Activated CD4-positive, alpha-beta T cell treated with anti-CD3 and anti-CD28 coated beads, Interleukin-2, amount 10 ng/mL, durations not matched to agents 7 days and 5 days (primary cell): Measurements from ENCODE around the gene RBM6. TPM values are rescaled to one million over a fixed set of nuclear protein-coding genes. Genes with fewer than 3 reads are reported as not detected.
"Not testable (repeated sequence)": the region's sequence is repeated elsewhere in the genome, so short reads cannot be mapped to it uniquely, and the experiment has no call there.

Source experiments
- CTCF ChIA-PET: fragments of 350-600 bp; sonication (Branson Sonifier 250); formaldehyde crosslinking; loops from one replicate; lab custom pipeline; 2021; ENCODE audit warnings: antibody characterized with exemption; lab: Charles Lee
- POLR2A ChIA-PET: fragments of 350-600 bp; sonication (Branson Sonifier 250); formaldehyde crosslinking; loops from one replicate; lab custom pipeline; 2021; ENCODE audit warnings: antibody characterized with exemption; lab: Charles Lee
- DNase-seq: peaks from one replicate; pipeline ENCODE4 v3.0.0-alpha.2; 2020
- H3K27ac Mint-ChIP-seq: one replicate; pipeline ENCODE4 v1.8.0; 2021; ENCODE audit warnings: mild to moderate bottlenecking, moderate library complexity, mixed read lengths
- H3K27me3 Mint-ChIP-seq: one replicate; pipeline ENCODE4 v1.8.0; 2021; ENCODE audit warnings: mixed read lengths
- H3K36me3 Mint-ChIP-seq: one replicate; pipeline ENCODE4 v1.8.0; 2021; ENCODE audit warnings: low read depth, mixed read lengths
- H3K4me1 Mint-ChIP-seq: one replicate; pipeline ENCODE4 v1.8.0; 2021; ENCODE audit warnings: mixed read lengths
- H3K4me3 Mint-ChIP-seq: one replicate; pipeline ENCODE4 v1.8.0; 2021; ENCODE audit warnings: mild to moderate bottlenecking, moderate library complexity, mixed read lengths
- H3K9me3 Mint-ChIP-seq: one replicate; pipeline ENCODE4 v1.8.0; 2021; ENCODE audit warnings: mixed read lengths
- total RNA-seq, 2 experiments: library from RNA; stranded (reverse); gene quantifications; one replicate each; pipeline ENCODE4 v1.2.3, GENCODE V29; 2021

The RBM6 gene
- total RNA-seq, 2 experiments from 2014 or later, result 87.7 to 105 TPM

DNA sequence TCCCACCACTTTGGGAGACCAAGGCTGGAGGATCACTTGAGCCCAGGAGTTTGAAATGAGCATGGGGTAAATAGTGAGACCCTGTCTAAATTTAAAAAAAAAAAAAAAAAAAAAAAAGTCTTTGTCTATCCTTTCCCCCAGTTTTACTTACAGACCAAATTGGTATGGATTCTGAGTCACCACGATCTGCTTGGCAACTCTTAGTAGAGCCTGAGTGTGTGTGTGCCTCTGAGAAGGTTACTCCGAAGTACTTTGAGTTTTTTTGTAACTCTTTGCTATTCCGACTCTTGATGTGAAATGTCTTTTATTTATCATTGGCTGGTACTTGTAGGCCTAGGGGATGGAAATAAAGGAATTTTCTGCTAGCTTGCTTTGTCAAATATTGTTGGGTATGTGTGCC, 63.3 kb downstream of the RBM6 start:
- H3K4me1 Mint-ChIP-seq, result peaks cover under 1% of the 10 kb centered on the region
- no peak overlapping the region for H3K27ac Mint-ChIP-seq
- DNase-seq, result no peak
- no peaks in the 10 kb centered on the region for H3K27me3 Mint-ChIP-seq
- no peak overlapping the region for H3K4me3 Mint-ChIP-seq
- ChIA-PET POLR2A (no interaction called here), CTCF (no interaction called here)
- H3K36me3 Mint-ChIP-seq, result peaks cover 34% of the 10 kb centered on the region
- no peaks in the 10 kb centered on the region for H3K9me3 Mint-ChIP-seq

DNA sequence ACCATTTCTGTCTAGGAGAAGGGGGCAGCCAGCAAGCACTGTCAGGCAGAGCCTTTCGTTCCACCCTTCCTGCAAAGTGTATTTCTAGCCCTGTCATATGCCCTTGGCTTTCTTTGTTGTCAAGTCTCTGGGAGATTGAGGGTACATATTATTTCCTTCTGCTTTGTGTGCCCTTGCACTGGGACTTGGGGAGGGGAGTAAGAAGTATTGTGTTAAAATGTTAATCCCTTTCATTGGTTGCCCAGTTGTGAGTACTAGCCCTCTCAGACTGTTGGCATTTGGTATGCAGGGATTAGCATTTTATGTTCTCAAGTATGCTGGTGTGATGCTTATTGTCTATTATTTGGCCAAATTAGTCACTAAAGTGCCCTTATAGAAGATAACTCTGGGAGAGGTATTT, 63.9 kb downstream of the RBM6 start:
- no peak overlapping the region for H3K4me3 Mint-ChIP-seq
- H3K4me1 Mint-ChIP-seq, result no peaks in the 10 kb centered on the region
- DNase-seq, result no peak
- H3K36me3 Mint-ChIP-seq, result peaks cover 34% of the 10 kb centered on the region
- H3K9me3 Mint-ChIP-seq, result no peaks in the 10 kb centered on the region
- POLR2A ChIA-PET, result no interaction called here
- no peak overlapping the region for H3K27ac Mint-ChIP-seq
- CTCF ChIA-PET, result interaction anchor here (0.7 kb wide), 1 partner anchor 34 kb away, joined by 3 read pairs; no protein-coding TSS in a partner anchor
- no peaks in the 10 kb centered on the region for H3K27me3 Mint-ChIP-seq

DNA sequence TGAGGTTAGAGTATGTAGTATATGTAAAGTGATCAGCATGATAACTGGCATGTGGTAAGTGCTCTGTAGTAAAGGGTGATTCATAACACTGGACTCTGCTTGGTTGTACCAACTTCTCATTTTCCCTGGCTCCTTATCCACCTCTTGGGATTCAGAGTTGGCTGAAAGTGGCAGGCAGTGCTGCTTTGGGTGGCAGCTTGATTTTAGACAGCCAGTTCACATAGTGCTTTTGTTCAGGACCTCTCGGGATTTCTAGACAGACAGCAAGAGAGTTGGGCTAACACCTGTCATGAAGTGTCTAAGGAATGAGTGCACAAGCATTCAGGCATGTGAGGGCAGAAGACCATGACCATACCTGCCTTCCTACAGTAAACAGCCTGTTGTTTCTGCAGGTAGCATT, 69.0 kb downstream of the RBM6 start:
- H3K27ac Mint-ChIP-seq, result no peak overlapping the region
- ChIA-PET CTCF (no interaction called here), POLR2A (no interaction called here)
- H3K36me3 Mint-ChIP-seq, result peaks cover 17% of the 10 kb centered on the region
- no peak overlapping the region for H3K4me3 Mint-ChIP-seq
- DNase-seq, result no peak
- H3K27me3 Mint-ChIP-seq, result no peaks in the 10 kb centered on the region
- H3K9me3 Mint-ChIP-seq, result no peaks in the 10 kb centered on the region
- H3K4me1 Mint-ChIP-seq, result no peaks in the 10 kb centered on the region

DNA sequence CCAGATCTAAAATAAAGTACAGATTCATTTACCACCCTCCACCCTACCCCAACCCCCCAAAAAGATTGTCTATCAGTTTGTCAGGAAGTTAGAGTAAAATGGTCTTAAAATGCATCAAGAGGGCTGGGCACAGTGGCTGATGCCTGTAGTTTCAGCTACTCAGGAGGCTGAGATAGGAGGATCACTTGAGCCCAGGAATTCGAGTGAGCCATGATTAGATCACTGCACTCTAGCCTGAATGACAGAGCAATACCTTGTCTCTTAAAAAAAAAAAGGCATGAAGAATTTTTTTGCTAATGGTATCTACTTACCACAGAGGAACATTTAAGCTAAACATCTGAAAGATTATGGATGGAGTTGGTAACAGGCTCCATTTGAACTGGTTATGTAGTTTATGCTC, 71.0 kb downstream of the RBM6 start:
- H3K27ac Mint-ChIP-seq, result no peak overlapping the region
- CTCF ChIA-PET, result interaction anchor here (0.6 kb wide), 1 partner anchor 118 kb away, joined by 3 read pairs; no protein-coding TSS in a partner anchor
- no peaks in the 10 kb centered on the region for H3K9me3 Mint-ChIP-seq
- H3K4me1 Mint-ChIP-seq, result peaks cover 1% of the 10 kb centered on the region
- POLR2A ChIA-PET, result no interaction called here
- no peak for DNase-seq
- no peaks in the 10 kb centered on the region for H3K27me3 Mint-ChIP-seq
- H3K36me3 Mint-ChIP-seq, result peaks cover 16% of the 10 kb centered on the region
- no peak overlapping the region for H3K4me3 Mint-ChIP-seq

DNA sequence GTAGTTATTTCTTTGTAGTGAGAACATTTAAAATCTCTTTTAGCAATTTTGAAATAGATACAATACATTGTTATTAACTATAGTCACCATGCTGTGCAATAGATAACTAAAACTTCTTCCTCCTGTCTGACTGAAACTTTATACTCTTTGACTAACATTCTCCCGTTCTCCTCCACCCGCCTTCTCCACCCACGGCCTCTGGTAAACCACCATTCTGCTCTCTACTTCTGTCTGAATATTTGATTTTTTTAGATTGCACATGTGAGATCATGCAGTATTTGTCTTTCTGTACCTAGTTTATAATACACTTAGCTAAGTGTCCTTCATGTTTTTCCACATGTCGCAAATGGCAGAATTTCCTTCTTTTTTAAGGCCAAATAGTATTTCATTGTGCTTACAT, 76.0 kb downstream of the RBM6 start:
- Mint-ChIP-seq H3K27me3 (no peaks in the 10 kb centered on the region), H3K36me3 (peaks cover 29% of the 10 kb centered on the region), H3K4me1 (peaks cover 1% of the 10 kb centered on the region), H3K4me3 (no peak overlapping the region), H3K9me3 (no peaks in the 10 kb centered on the region), H3K27ac (no peak overlapping the region)
- POLR2A ChIA-PET, result no interaction called here
- CTCF ChIA-PET, result no interaction called here
- DNase-seq, result no peak

DNA sequence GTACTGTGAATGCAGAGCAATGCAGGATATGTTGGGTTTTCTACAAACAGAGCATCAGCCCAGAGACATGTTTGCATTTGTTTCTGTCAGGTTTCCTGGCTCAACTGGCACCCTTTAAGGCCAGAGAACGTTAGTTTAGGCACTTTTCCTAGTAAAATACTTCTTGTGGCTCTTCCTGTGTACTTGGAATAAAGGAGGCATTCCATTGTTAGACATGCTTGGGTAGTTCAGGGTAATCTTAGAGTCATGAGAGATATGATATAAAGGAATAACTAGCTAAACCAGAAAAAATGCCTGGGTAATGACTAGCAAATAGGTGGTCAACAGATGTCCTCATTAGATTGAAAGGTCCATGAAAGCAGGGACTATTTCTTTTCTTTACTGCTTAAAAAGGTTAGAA, 88.4 kb downstream of the RBM6 start:
- DNase-seq, result no peak
- Mint-ChIP-seq H3K4me3 (no peak overlapping the region), H3K4me1 (no peaks in the 10 kb centered on the region), H3K27ac (no peak overlapping the region), H3K36me3 (peaks cover 19% of the 10 kb centered on the region), H3K9me3 (no peaks in the 10 kb centered on the region), H3K27me3 (no peaks in the 10 kb centered on the region)
- CTCF ChIA-PET, result interaction anchor here (0.7 kb wide), 1 partner anchor 9 kb away, joined by 4 read pairs; no protein-coding TSS in a partner anchor
- POLR2A ChIA-PET, result no interaction called here

DNA sequence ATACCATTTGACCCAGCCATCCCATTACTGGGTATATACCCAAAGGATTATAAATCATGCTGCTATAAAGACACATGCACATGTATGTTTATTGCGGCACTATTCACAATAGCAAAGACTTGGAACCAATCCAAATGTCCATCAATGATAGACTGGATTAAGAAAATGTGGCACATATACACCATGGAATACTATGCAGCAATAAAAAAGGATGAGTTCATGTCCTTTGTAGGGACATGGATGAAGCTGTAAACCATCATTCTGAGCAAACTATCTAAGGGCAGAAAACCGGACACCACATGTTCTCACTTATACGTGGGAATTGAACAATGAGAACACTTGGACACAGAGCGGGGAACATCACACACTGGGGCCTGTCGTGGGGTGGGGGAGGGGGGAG, 91.3 kb downstream of the RBM6 start:
- H3K9me3 Mint-ChIP-seq, result not testable (repeated sequence)

DNA sequence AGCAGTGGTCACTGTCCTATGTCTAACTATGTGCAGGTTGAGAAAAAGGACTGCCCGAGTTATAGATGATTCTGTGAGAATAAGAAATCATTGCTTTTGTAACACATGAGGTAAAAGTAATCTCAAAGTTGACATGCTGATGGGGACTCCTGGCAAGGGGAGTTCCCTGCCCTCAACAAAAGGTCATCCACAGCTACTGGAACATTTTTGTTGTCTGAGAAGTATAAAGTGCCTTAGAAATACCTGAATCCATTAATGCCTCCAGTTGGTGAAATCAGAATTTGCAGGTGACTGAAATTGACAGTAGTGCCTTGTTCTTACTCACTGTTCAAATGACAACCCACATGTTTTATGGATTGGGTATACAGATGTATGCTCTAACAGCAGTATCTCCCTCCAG, 105.0 kb downstream of the RBM6 start:
- Mint-ChIP-seq H3K9me3 (no peaks in the 10 kb centered on the region), H3K4me3 (no peak overlapping the region), H3K27me3 (no peaks in the 10 kb centered on the region), H3K4me1 (peaks cover 14% of the 10 kb centered on the region), H3K36me3 (peaks cover 16% of the 10 kb centered on the region), H3K27ac (no peak overlapping the region)
- ChIA-PET CTCF (interaction anchor here (0.6 kb wide), 1 partner anchor 91 kb away, joined by 6 read pairs; no protein-coding TSS in a partner anchor), POLR2A (no interaction called here)
- DNase-seq, result no peak

More for the DNA sequence above, 91.3 kb downstream of the RBM6 start:
- H3K4me1 Mint-ChIP-seq, H3K4me3 Mint-ChIP-seq, POLR2A ChIA-PET, CTCF ChIA-PET, H3K27me3 Mint-ChIP-seq, DNase-seq, H3K27ac Mint-ChIP-seq: not testable (repeated sequence)
- peaks cover 16% of the 10 kb centered on the region for H3K36me3 Mint-ChIP-seq

DNA sequence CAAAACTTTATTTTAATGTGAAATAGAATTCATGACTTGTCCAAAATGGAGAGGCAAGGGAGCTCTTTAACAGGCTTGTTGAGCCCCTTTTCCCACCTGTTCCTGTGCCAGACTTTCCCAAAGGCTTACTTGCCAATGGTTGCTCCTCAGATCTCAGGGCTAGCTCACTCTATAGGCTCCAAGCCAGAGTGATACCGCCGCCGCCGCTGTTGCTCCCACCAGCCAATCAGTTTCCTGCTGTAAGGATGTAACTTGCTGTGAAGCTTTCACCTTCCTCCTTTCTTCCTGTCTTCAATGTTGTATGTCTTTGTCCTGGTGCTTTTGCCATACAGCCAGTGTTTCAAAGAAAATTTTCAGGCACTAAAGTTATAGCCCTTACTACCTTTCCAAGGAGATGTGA, 107.5 kb downstream of the RBM6 start:
- peaks cover 7% of the 10 kb centered on the region for H3K4me1 Mint-ChIP-seq
- POLR2A ChIA-PET, result no interaction called here
- CTCF ChIA-PET, result interaction anchor here (1.3 kb wide), 1 partner anchor 8 kb away, joined by 4 read pairs; no protein-coding TSS in a partner anchor
- H3K27me3 Mint-ChIP-seq, result no peaks in the 10 kb centered on the region
- no peaks in the 10 kb centered on the region for H3K9me3 Mint-ChIP-seq
- DNase-seq, result no peak
- H3K4me3 Mint-ChIP-seq, result no peak overlapping the region
- H3K36me3 Mint-ChIP-seq, result peaks cover 18% of the 10 kb centered on the region
- H3K27ac Mint-ChIP-seq, result no peak overlapping the region

DNA sequence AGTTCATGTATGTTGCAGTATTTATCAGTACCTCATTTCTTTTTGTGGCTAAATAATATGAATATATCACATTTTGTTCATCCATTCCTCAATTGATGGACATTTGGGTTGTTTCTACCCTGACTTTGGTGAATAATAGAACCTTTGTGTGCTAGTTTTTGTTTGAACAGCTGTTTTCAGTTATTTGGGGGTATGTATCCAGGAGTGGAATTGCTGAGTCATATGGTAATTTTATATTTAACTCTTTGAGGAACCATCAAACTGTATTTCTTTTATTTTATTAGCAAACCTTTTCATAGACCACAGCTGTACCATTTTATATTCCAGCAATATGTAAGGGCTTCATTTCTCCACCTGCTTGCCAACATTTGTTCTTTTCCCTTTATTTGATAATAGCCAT, 110.4 kb downstream of the RBM6 start:
- no peaks in the 10 kb centered on the region for H3K27me3 Mint-ChIP-seq
- H3K4me1 Mint-ChIP-seq, result peaks cover 7% of the 10 kb centered on the region
- no peak overlapping the region for H3K27ac Mint-ChIP-seq
- ChIA-PET POLR2A (no interaction called here), CTCF (no interaction called here)
- H3K36me3 Mint-ChIP-seq, result peaks cover 30% of the 10 kb centered on the region
- H3K9me3 Mint-ChIP-seq, result no peaks in the 10 kb centered on the region
- DNase-seq, result no peak
- H3K4me3 Mint-ChIP-seq, result no peak overlapping the region

DNA sequence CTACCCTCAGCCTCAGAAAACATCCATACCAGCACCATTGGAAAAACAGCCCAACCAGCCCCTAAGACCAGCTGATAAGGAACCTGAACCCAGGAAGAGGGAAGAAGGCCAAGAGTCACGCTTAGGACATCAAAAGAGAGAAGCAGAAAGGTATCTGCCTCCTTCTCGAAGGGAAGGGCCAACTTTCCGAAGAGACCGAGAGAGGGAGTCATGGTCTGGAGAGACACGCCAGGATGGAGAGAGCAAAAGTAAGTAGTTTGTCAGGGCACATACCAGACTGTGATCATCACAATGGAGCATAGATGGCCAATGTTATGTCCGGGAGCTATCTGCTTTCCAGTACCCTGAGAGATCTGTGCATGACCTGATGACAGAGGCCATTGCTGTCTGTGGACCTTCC, 117.8 kb downstream of the RBM6 start:
- H3K4me3 Mint-ChIP-seq, result no peak overlapping the region
- peaks cover 52% of the 10 kb centered on the region for H3K36me3 Mint-ChIP-seq
- ChIA-PET POLR2A (no interaction called here), CTCF (interaction anchor here (0.6 kb wide), 1 partner anchor 92 kb away, joined by 3 read pairs; no protein-coding TSS in a partner anchor)
- no peak overlapping the region for H3K27ac Mint-ChIP-seq
- no peaks in the 10 kb centered on the region for H3K27me3 Mint-ChIP-seq
- no peaks in the 10 kb centered on the region for H3K9me3 Mint-ChIP-seq
- H3K4me1 Mint-ChIP-seq, result no peaks in the 10 kb centered on the region
- no peak for DNase-seq

DNA sequence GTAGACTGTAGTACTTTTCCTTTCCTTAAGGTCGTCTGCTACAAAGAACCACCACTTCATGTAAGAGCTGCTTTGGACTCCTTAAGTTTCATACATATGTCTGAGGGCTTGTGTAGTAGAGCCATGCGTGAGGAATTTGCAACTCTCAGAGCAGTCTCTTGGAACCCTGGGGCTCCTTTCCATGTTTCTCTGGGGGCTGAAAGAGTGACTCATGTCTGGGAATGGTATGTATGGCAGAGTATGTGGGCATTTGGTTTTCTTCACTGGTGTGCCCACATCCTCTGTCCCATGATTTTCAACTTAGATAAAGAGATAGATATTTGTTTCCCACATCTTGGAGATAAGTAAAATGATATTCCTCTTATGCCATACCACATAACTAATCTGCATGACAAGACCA, 128.2 kb downstream of the RBM6 start:
- POLR2A ChIA-PET, result no interaction called here
- H3K4me1 Mint-ChIP-seq, result no peaks in the 10 kb centered on the region
- DNase-seq, result no peak
- no peaks in the 10 kb centered on the region for H3K9me3 Mint-ChIP-seq
- H3K4me3 Mint-ChIP-seq, result no peak overlapping the region
- H3K27ac Mint-ChIP-seq, result no peak overlapping the region
- no peaks in the 10 kb centered on the region for H3K27me3 Mint-ChIP-seq
- CTCF ChIA-PET, result interaction anchor here (0.6 to 1.9 kb wide), 5 partner anchors 11 to 53 kb away, joined by 3 to 4 read pairs (median 3); no protein-coding TSS in a partner anchor
- H3K36me3 Mint-ChIP-seq, result peaks cover 55% of the 10 kb centered on the region

DNA sequence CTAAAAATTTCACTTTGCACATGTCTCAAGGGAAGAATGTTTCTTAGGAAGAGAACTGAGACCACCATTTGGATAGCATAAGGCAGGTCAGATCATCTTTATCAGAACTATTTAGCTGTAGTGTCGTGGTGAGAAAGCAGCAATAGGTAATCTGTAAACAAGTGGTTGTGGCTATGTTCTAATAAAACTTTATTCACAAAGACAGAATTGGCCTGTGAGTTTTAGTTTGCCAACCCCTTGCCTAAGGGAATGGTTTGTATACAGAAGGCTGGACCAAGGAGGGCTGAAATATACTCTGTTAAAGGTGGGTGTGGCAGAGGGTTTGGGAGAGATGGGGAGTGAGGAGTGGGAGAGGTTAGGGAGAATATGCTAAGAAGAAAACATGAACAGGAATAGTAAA, 138.1 kb downstream of the RBM6 start:
- no peaks in the 10 kb centered on the region for H3K9me3 Mint-ChIP-seq
- no peak overlapping the region for H3K27ac Mint-ChIP-seq
- H3K4me3 Mint-ChIP-seq, result no peak overlapping the region
- ChIA-PET POLR2A (no interaction called here), CTCF (interaction anchor here (0.5 to 1.7 kb wide), 4 partner anchors 9 to 64 kb away, joined by 3 to 4 read pairs (median 3); no protein-coding TSS in a partner anchor)
- H3K4me1 Mint-ChIP-seq, result peaks cover 17% of the 10 kb centered on the region
- no peaks in the 10 kb centered on the region for H3K27me3 Mint-ChIP-seq
- peaks cover 28% of the 10 kb centered on the region for H3K36me3 Mint-ChIP-seq
- no peak for DNase-seq

DNA sequence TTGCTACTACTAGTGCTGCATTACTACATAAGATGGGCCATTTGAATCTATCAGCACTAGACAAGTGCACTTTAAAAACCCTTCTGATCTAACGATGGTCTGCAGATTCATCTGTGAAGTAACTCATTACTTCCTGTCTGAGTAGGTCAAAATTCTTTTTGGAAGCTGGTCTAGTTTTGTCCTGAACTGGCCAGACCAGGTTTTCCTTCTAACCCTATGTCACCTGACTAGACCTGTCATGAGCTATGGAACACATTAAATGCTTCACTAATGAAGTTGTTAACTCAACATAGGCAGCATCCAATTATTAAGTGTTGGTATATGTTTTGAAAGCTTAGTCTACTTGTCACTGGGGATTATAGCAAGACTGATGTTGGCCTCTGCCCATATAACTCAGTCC, 138.7 kb downstream of the RBM6 start:
- H3K27ac Mint-ChIP-seq, result no peak overlapping the region
- peaks cover 23% of the 10 kb centered on the region for H3K36me3 Mint-ChIP-seq
- ChIA-PET CTCF (interaction anchor here (0.5 to 1.7 kb wide), 5 partner anchors 10 to 1213 kb away, joined by 3 to 4 read pairs (median 3); no protein-coding TSS in a partner anchor), POLR2A (no interaction called here)
- no peak overlapping the region for H3K4me3 Mint-ChIP-seq
- H3K4me1 Mint-ChIP-seq, result peaks cover 21% of the 10 kb centered on the region
- no peak for DNase-seq
- H3K9me3 Mint-ChIP-seq, result no peaks in the 10 kb centered on the region
- H3K27me3 Mint-ChIP-seq, result no peaks in the 10 kb centered on the region
